AG04450 (cell line): Measurements from ENCODE around the gene NPHP4. TPM values are rescaled to one million over a fixed set of nuclear protein-coding genes. Genes with fewer than 3 reads are reported as not detected.

ENCODE experiments used
- CTCF ChIA-PET: fragments of 300-600, 350-600 bp; formaldehyde crosslinking; extraction: SDS; loops from one replicate; lab custom pipeline; 2022; ENCODE audit warnings: antibody characterized with exemption, inconsistent platforms; lab: Charles Lee
- POLR2A ChIA-PET: fragments of 350-600 bp; formaldehyde crosslinking; extraction: SDS; loops from one replicate; lab custom pipeline; 2021; ENCODE audit warnings: antibody characterized with exemption, inconsistent platforms; lab: Yijun Ruan, JAX
- DNase-seq: peaks from one replicate; pipeline ENCODE4 v3.0.0-alpha.2; 2011; ENCODE audit warnings: low read depth, low spot score
- H3K27ac ChIP-seq: one replicate; pipeline ENCODE4 v1.5.1; 2012; ENCODE audit warnings: low read depth, low read length, control low read depth
- H3K27me3 ChIP-seq: one replicate; pipeline ENCODE4 v1.6.0; 2012; ENCODE audit warnings: low read length; ENCODE audit not compliant: control insufficient read depth, insufficient read depth
- H3K4me3 ChIP-seq: 2 replicates; pipeline ENCODE4 v1.5.1; 2011; ENCODE audit warnings: mild to moderate bottlenecking, low read depth, low read length, control low read depth
- H3K9me3 ChIP-seq: 2 replicates; pipeline ENCODE4 v1.5.1; 2012; ENCODE audit warnings: low read length; ENCODE audit not compliant: control insufficient read depth, insufficient read depth
- polyA plus RNA-seq: library from polyadenylated mRNA; depleted of rRNA; stranded (reverse); fragments of >200 nt; gene quantifications from 2 replicates; pipeline ENCODE4 v1.2.3, GENCODE V29; 2011
- TF ChIP-seq, protein P1 (sequence below): IDR thresholded peaks from 2 replicates; pipeline ENCODE4 v1.5.1; 2011; ENCODE audit warnings: low read depth, low read length, control low read depth, inconsistent platforms

The NPHP4 gene
- polyA plus RNA-seq, 1 experiment: 1.6 TPM

DNA sequence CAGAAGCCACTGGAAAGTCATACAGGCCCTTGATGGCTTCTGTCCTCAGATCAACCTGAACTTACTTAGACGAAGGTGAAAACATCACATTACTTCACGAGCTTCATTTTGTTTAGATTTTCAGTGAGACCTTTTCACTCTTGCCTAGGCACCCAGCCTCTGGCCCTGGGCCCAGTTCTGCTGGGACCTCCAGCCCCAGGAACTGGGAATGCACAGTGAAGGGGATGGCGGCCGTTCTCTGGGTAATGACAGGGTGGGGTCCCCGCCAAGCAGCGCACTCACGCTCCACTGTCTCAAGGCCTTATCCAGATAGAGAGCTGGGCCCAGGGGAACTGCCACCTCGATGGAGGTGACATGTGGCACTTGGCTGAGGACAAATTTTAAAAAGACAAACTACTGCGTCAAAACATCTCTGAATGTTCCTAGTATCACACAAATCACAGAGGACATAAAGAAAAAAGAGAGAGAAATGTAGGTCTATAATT lies 54.8 kb downstream of the NPHP4 start:
- H3K27ac ChIP-seq: no peak overlapping the region
- TF ChIP-seq, protein P1, sequence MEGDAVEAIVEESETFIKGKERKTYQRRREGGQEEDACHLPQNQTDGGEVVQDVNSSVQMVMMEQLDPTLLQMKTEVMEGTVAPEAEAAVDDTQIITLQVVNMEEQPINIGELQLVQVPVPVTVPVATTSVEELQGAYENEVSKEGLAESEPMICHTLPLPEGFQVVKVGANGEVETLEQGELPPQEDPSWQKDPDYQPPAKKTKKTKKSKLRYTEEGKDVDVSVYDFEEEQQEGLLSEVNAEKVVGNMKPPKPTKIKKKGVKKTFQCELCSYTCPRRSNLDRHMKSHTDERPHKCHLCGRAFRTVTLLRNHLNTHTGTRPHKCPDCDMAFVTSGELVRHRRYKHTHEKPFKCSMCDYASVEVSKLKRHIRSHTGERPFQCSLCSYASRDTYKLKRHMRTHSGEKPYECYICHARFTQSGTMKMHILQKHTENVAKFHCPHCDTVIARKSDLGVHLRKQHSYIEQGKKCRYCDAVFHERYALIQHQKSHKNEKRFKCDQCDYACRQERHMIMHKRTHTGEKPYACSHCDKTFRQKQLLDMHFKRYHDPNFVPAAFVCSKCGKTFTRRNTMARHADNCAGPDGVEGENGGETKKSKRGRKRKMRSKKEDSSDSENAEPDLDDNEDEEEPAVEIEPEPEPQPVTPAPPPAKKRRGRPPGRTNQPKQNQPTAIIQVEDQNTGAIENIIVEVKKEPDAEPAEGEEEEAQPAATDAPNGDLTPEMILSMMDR: no peak
- POLR2A ChIA-PET: no interaction called here
- H3K27me3 ChIP-seq: no peaks in the 10 kb centered on the region
- no peak overlapping the region for H3K4me3 ChIP-seq
- CTCF ChIA-PET: interaction anchor here (0.6 to 1.2 kb wide), 2 partner anchors 34 to 508 kb away, joined by 3 read pairs; no protein-coding TSS in a partner anchor
- H3K9me3 ChIP-seq: no peaks in the 10 kb centered on the region; the same call in 1 of the 2 replicates
- DNase-seq: no peak

DNA sequence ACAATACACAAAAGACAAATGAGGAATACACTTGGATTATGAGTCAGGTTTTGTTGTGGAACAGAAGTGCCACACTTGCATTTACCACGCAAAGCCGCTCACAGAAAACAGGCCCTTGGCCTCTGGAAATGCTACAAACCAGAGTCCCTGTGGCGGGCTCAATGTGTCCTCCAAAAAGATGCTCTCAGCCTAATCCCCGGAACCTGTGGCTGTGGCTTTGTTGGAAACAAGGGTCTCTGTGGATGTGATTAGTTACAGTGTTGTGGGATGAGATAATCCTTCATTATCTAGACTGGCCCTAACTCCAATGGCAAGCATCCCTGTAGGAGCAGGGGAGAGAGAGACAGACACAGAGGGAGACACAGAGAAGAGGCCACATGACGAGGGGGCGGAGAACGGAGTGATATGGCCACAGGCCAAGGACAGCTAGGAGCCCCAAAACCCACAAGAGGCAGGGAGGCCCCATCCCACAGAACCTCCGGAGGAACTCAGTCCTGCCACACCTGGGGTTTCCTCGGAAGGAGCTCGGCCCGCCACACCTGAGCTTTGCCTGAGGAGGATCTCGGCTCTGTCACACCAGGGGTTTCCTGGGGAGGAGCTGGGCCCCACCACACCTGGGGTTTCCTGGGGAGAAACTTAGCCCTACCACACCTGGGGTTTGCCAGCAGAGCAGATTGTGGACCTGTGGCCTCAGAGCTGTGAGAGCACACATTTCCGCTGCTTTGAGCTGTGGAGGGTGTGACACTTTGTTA lies 55.4 kb downstream of the NPHP4 start:
- H3K4me3 ChIP-seq: no peak overlapping the region
- no peak for DNase-seq
- ChIA-PET CTCF (no interaction called here), POLR2A (no interaction called here)
- TF ChIP-seq, protein P1: no peak
- no peaks in the 10 kb centered on the region for H3K27me3 ChIP-seq
- no peak overlapping the region for H3K27ac ChIP-seq
- H3K9me3 ChIP-seq: no peaks in the 10 kb centered on the region; the same call in 1 of the 2 replicates

DNA sequence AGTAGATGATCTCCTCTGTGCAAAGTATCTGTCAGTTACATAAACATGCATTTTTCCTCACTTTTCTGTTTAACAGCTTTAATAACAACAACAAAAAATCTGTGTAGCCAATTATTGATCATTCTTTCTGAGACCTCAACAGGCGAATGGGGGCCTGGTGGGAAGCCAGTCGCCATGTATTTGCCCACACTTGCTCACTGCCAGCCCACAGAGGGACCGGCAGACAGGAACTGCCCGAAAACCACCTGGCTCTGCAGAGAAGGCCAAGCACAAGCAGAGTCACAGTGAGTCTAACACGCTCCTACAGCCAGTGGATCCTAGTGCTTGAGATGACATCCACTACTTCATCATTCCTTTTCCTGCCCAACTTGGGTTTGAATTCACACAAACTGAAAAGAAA lies 56.1 kb downstream of the NPHP4 start:
- Histone ChIP-seq H3K9me3 (no peaks in the 10 kb centered on the region; the same call in 1 of the 2 replicates), H3K27ac (no peak overlapping the region), H3K27me3 (no peaks in the 10 kb centered on the region), H3K4me3 (no peak overlapping the region)
- ChIA-PET POLR2A (no interaction called here), CTCF (no interaction called here)
- TF ChIP-seq, protein P1: no peak
- DNase-seq: no peak

DNA sequence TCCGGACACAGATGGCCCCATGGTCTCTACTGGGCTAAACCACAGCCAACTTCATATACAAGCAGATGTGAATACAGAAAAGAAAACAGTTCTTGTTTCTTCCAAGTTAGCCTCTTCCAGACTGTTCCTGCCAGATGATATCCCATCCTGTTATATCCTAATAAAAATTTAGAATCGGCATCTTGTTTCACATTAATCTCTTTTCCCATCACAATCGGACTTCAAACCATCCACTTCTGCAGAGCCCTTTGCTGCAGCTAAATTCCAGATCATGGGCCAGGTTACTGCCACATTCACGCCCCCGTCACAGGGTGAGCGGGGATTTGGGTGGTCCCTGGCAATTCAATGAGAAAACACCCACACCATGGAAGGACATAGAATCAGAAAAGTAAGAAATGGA lies 57.2 kb downstream of the NPHP4 start:
- H3K27ac ChIP-seq: no peak overlapping the region
- H3K27me3 ChIP-seq: no peaks in the 10 kb centered on the region
- H3K9me3 ChIP-seq: no peaks in the 10 kb centered on the region; the same call in 1 of the 2 replicates
- CTCF ChIA-PET: no interaction called here
- no peak for DNase-seq
- TF ChIP-seq, protein P1: no peak
- POLR2A ChIA-PET: no interaction called here
- H3K4me3 ChIP-seq: no peak overlapping the region
